GM21423 (cell line): ENCODE data around the gene AFF3.

ENCODE experiments used
- ATAC-seq: cut with Tn5 transposase; IDR thresholded peaks from one replicate; pipeline ENCODE4 v1.9.1; 2021; ENCODE audit warnings: mild to moderate bottlenecking, moderate library complexity; ENCODE audit not compliant: unreplicated experiment

AFF3 gene

DNA sequence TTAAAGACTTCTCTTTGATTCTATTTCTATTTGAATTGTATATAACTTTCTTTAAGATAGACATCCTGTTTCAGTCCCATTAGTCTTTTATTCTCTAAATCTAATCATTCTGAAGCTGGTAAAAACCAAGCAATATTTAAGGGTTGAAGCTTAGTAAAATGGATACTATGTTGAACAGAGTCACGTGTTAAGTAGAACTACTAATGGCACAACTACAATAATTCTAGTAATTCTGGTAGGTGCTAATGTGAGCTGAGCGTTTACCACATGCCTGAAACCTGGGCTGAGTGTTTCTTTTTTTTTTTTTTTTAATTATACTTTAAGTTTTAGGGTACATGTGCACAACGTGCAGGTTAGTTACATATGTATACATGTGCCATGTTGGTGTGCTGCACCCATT lies 8.9 kb upstream of the AFF3 start:
- ATAC-seq = no peak

DNA sequence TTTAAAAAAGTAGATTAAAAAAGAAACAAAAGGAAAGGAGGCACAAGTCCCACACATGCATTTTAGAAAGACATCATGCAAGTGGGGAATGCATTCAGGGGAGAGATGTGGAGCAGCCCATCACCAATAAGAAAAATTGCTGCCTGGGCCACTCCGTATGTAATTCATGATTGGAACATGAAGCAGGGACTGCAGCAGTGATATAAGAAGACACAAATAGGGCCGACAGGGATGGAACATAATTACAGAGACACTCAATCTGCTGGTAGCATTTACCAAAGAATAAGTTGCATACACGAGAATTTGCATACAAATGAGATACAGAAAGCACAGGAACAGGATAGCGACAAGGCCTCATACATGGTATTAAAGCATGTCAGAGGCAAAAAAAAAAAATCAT lies 6.5 kb upstream of the AFF3 start:
- no peak for ATAC-seq

DNA sequence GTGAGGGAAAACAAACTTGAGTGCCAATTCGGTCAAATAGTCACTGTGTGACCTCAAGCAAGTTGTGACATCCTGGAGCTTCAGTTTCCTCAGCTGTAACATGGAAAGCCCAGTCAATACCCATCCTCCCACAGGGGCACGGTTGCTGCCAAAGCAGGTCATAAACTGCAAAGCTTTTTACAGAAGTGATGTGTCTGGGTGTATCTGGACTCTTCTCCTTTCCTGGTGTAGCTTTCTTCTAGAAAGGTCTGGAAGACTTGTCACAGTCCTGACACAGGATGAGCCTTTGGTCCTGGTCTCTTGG lies 4.2 kb upstream of the AFF3 start:
- ATAC-seq = no peak

DNA sequence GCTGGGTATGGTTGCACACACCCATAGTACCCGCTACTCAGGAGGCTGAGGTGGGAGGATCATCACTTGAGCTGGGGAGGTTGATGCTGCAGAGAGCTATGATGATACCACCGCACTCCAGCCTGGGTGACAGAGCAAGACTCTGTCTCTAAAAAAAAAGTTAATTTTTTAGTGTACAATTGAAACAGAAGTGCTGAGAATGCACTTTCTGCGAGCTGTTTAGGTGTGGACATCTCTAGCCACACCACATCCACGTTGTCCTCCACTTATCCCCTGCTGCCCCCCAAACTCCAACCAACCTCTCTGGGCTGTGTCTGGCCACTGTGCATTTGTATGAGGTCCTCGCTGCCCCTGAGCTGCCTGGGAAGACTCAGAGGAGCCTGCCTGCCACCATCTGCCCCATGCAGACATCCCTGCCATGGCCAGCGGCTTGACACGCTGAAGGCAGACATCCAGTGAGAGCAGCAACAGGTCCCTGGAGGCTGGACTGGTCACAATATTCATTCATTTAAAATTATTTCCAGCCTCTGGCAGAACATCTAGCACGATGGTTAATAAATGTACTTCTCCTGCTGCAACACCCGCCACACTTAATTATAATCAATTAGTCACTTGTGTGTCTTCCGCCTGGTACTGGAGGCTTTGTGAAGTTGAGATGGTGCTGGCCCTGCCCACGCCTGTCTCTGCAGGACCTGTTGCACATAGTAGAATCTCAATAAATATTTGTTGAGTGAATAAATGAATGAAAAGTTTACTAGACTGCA lies 3.7 kb upstream of the AFF3 start:
- ATAC-seq = no peak

DNA sequence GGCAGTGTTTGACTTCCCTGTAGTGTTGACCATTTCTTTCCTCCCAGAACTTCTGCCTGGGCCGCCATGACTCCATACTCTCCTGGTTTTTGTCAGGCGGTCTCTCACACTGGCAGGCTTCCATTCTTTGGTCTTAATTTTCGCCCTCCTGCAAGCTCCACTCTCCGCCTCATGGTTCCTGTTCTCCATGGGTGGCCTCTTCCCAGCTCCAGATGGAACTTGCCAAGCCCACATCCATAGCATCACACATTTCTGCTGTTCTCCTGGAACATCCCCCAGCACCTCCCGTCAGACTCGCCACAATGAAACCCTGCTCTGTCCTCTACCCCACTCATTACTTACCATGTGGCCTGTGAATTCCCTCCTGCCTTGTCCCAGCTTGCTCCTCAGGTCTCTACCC lies 896 bp upstream of the AFF3 start:
- ATAC-seq = no peak

DNA sequence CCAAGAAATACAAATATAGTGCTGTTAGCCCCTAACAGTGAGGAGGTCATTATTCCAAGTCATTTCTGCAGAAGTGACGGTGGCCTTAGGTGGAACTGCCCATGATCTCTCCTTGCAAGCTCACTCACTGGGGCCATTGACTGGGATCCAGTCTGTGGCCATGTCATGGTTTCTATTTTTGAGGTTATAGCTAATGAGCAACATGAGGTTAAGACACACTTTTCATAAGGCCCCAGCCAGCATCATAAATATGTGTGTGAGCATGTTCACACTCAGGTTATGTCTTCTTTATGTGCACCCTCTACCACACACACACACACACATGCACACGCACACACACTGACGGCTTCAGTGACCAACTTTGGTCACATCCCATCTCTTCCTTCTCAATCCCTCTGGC lies 484 bp downstream of the AFF3 start:
- ATAC-seq = no peak

DNA sequence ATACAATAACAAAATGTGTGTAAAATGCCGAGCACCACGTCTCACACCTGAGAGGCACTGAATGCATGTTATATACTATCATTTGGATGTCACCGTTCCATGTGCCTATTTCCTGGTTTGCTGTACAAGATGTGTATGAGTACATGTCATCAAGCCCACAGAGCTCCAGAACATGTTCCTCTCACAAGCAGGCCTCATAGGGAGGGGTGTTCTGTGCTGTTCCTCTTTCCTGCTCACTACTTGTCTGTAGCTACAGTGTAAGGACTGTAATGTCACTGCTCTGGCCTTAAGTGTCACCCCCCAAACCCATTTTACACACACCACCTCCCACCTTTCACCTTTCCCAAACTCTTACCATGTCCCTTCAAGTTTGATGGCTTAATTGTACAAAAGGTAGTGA lies 1.8 kb downstream of the AFF3 start:
- no peak for ATAC-seq

DNA sequence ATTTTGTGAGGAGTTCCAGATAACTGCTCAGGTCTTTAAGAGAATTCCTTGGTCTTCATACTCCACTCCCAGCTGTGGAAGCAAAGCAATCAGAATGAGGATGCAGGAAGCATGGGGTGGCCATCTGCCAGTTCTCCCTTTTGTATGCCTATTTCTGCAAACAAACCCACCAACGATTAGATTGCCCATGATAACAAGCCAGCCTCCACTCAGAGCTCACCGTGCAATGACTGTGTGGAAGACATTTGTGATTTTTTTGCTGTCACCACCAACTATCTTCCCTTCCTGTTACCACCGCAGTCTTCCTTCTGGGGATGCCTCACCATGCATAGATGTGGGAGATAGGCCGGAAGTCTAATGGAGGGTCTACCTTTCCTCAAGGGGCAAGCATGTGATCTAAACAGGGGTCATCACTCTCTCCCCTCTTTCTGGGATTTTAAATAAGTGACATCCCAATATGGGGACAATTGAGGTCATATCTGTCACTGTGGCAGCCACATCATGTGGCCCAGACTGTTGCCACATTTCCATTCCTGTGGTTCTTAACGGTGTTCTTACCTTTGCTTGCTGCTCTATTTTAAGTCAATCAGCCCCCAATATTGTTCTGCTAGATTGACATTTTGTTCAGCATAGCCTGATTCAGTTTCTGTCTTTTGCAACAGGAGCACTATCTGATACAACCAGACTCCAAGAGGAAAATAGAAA lies 4.4 kb downstream of the AFF3 start:
- no peak for ATAC-seq

DNA sequence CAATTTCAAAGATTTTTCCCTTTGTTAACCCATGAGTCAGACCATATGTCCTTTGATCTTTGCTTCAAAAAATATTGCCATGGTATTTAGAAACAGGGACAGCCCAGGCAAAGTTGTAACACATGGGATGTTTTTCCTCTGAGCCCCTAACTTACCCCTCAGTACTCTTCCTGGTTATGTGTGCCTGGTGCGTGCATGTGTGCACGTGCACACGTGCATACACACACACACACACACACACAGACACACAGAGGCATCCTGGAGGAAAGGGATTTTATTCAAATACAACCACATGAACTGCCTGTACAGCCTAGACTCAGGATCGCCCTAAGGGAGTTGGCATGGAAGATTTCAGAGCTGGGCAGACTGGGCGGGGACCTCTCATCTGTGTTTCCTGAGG lies 5.1 kb downstream of the AFF3 start:
- ATAC-seq = no peak

DNA sequence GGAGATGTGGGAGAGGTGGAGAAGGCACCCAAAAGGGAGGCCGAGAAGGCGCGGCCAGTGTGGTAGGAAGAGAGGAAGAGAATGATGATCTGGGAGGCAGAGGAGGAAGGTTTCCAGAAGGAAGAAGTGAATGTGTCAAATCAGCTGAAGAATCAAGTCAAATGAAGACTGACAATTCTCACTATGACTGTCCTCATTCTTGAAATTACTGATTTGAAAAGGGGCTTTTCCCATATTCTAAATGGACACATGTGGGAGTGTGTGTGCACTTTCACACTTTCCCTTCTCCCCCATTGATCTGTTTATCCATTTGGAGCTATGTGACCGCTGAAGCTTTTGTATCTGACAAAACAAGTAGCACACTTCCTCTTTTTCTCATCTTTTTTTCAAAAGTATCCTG lies 6.1 kb downstream of the AFF3 start:
- no peak for ATAC-seq

DNA sequence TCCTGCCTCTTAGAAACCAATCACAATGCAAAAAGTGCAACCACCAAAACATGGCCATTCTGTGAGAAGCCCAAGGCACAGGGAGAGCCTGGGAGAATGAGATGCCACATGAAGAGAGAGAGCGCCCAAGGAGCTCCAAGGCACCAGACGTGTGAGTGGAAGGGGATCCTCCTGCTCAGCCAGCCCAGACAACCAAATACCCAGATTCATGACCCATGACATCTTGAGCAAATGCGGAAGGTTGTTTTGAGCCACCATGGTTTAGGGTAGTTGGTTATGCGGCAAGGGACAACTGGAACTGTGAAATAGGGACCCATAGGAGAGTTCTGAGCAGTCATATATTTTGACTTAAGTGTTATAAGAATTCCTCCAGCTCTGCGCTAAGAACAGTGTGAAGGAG lies 7.0 kb downstream of the AFF3 start:
- no peak for ATAC-seq

DNA sequence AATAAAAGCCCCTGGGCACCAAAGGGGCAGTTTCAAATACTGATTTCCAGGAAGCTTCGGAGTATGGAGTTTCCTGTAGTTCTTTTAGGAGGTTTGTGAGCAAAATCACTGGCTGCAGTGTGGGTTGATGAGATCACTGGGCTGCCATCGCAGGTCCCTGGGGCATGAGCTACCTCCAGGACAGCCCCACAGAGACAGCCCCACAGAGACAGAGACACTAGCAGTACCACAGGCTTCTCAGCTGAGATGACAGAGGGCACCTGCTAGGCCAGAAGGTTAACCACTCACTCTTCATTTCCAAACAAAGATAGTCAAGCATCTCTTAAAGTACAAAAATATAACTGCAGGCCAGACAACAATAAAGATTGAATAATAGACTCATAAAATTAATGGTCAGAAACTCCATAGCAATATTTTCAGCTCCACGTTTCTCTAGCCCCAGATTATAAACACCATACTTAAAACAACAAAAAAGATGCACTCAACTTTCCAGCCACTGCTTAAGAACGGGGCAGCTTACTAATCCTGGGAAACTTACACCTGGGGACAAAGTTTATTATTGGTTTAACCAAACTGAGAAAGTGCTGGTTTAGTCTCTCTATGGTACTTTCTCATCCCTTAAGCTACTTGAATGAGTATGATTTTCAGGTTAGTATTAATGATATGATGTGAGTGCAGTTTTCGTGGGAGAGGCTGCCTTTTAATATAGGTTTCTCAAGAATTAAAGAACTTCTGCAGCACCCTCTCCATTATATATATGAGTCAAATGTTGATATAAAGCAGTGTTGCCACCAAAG lies 11.6 kb downstream of the AFF3 start:
- no peak for ATAC-seq

DNA sequence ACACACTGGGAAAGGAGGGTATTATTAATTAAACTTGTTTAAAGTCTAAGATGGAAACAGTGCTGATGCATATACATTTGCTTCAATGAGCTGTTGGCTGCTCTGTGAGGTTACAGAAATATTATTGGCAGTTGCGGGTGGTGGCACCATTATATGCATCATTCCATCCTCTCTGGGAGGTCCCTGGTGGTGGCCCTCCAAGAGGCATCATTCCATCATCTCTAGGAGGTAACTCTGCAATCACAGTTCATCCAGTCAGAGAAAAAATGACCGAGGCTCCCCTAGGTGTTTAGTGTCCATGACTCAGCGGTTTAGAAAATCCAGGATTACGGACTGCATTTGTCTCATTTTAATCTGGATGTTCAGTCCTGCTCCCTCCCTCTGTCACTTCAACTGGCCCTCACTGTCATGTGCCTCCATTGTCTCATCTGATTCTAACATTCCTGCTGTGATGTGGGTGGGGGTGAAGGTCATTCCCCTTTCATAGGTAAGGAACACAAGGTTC lies 15.4 kb downstream of the AFF3 start:
- ATAC-seq = no peak

DNA sequence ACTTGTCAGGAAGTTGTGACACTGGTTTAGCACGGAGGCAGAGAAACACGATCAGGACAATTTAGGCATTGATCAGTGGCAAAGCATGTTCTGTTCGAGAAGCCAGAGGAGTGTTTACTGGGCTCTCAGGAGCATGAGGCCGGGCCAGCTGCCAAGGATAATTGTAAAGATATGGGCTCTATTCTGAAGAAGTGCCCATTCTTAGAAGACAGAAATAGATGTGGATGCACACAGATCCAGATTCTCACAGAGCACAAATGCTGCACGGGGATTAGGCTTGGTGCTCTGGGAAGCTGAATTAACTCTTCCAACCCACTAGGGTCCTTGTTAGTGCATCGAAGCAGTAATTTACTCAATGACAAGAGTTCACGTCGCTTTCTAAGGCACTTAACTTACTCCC lies 16.2 kb downstream of the AFF3 start:
- ATAC-seq = no peak

DNA sequence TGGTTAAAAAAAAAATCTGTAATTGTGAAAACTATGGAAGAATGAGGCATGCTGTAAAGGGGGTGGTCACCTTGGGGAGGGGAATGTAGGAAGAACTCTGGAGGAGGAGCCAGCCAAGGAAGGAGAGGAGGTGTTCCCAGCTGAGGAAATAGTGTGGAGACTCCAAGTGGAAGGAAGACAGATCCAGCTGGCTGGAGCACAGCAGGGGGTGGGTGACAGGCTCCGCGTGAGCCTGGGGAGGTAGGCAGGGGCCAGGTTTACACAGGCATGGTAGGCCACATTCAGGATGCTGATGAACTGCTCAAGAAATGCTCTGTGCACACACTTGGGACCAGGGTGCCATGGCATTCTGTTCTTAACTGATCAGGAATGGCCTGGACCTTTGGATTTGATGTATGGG lies 16.8 kb downstream of the AFF3 start:
- ATAC-seq = no peak

DNA sequence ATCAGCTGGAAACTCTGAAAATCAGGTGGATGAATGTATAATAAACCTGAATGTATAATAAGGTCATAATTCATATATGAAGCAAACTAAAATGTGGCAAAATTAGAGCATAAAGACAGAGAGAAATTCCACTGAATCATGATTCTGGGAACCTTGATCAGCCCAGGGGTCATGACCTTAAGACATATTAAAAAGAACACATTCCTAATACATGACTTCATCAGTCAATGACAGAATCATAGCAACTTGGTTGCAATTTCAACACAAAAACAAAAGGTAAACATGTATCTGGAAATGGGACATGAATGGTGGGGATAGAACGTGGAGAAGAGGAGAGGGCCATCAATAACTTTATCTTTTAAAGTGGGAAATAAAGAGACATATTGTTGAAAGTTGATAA lies 17.6 kb downstream of the AFF3 start:
- ATAC-seq = no peak

DNA sequence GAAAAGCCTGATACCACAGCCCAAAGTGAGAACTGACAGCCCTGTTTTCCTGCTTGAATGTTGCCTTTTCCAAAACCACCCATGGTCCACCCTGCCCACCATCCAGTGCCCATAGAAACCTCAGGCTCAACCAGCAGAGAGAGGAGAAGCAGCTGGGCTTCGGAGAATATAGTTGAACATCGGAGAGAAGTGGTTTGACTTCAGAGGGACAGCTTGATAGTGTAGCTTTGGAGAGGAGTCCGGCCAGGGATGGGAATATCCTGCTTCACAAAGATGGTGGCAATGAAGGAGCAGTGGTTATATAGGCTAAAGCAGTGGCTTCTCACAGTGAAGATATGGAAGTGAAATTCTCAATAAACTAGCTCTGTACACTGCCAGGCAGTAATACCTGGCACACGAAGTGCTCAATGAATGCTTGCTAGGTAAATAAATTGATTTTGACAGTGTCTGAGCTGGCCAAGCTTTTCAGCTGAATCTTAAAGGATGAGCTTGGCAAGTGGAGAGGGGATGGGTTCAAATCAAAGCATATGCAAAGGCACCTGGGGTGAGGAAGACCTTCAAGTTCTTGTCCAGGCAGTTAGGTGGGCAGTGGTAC lies 21.2 kb downstream of the AFF3 start:
- no peak for ATAC-seq

DNA sequence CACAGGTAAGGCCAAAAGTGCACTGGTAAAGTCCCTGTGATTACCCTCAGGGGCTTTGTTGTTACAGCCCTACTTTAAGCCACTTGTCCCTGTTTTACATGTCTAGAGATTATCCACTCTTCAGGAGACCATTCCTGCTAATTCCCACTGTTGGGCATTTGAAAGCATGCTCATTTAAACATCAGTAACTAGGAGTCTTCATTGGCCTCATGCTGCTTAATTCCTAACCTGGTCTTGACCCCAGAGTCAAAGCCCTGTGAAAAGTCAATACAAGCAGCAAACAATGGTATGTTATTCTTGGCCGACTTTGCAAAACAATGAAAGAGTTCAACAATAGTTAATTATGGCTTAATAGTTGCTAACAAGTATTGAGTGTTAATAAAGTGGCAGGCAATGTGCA lies 23.2 kb downstream of the AFF3 start:
- no peak for ATAC-seq

DNA sequence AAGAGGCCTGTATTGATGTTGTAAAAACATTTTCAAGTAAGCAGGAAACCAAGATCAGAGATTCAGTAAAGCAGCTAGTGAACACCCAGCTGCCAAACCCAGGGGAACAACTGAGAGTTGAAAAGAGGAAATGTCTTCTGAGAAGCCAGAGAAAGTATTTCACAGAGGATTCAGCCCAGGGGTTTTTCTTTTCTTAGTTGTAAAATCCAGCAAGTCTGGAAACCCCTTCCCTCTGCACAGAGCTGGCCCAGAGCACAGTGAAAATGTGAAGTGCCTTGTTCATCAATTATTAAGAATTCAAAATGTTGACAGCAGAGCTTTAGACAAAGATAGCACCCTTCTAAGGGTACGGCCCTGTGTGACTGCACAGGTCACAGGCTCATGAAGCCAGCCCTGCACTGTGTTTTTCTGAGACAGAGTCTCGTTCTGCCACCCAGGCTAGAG lies 28.4 kb downstream of the AFF3 start:
- ATAC-seq = peak; percentile 71

DNA sequence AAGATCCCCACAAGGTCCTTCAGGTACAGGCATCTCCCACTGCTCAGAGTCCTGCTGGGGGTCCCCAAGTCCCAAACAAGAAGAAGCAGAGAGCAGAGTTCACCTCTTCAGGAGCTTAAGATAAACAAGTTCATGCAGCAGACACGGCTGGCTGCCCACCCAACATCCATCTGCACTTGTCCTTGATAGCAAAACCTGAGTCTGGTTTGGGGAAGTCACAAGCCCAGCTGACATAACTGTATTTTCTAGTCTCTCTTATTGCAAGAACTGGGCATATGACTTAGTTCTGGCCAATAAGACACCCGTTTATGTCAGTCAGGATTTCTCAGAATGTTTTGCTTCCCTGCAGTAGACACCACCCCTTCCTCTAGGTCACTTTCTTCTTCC lies 31.8 kb downstream of the AFF3 start:
- ATAC-seq = no peak

DNA sequence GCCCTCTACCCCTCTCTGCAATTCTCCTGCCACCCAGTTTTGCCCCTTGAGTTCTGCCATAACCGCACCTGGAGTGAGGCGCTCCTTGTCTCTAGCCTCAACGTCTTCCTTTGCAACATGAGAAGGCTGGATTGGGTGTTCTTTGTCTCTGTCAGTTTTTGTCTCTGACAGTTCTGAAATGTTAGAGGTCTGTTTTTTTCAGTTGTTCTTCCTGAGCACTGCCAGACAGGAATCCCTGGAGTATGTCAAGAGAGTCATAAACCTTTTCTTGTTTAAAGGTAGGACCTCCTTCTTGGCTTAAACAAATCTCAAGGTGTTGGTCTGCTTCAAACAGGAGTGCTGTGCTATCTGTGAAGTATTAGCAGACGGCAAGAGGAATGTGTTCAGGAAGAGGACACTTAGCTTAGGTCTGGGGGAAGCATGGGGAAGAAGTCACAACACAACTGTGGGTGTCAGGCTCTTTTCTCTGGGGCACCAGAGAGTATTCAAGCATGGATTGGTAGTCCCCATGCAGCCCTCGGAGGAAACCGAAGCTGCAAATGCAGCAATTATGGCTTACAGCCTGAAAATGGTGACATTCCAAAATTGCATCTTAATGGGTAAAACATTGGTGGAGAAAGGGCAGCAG lies 32.3 kb downstream of the AFF3 start:
- no peak for ATAC-seq
